Measurements from ENCODE around the gene ELOB.
A peak's percentile ranks its signal among the peaks of the same experiment; 100 is the strongest.

ELOB gene

DNA sequence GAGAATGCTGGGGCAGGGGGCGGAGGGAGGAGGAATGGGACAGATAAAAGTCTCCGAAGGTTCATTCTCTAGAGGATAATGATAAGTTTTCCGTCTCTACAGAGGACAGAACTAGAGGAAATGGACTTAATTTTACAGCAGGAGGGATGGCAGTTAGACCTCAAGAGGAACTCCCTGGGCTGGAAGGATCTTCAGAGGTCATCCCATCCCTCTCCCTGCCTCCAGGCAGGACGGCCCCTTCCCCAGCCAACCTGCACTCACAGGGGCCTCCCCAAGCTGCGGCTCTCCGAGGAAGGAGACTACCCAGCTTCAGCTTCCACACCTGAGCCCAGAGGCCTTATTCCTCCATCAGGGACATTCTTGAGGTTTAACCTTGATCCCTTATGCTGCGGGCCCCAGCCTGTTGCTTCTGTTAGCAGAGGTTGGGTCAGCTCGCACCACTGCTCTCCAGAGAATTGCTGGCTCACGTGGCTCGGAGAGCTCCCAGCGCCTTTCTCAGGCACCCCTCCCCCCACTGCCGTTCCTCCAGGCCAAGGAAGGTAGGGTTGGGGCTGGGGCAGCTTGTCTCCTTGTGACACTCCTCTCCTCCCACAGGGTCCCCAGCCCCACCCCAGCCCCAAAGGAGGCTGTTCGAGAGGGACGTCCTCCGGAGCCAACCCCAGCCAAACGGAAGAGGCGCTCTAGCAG lies 8.5 kb downstream of the ELOB start:
- TF ChIP-seq, protein P1, sequence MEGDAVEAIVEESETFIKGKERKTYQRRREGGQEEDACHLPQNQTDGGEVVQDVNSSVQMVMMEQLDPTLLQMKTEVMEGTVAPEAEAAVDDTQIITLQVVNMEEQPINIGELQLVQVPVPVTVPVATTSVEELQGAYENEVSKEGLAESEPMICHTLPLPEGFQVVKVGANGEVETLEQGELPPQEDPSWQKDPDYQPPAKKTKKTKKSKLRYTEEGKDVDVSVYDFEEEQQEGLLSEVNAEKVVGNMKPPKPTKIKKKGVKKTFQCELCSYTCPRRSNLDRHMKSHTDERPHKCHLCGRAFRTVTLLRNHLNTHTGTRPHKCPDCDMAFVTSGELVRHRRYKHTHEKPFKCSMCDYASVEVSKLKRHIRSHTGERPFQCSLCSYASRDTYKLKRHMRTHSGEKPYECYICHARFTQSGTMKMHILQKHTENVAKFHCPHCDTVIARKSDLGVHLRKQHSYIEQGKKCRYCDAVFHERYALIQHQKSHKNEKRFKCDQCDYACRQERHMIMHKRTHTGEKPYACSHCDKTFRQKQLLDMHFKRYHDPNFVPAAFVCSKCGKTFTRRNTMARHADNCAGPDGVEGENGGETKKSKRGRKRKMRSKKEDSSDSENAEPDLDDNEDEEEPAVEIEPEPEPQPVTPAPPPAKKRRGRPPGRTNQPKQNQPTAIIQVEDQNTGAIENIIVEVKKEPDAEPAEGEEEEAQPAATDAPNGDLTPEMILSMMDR (IDR thresholded peaks at IDR 0.05): no peak
- no peak for TF ChIP-seq ZFX (IDR thresholded peaks at IDR 0.05; ENCODE audit: borderline replicate concordance)
- H3K27ac ChIP-seq: peak overlapping the region; percentile 34; the same call in 1 of the 2 replicates

DNA sequence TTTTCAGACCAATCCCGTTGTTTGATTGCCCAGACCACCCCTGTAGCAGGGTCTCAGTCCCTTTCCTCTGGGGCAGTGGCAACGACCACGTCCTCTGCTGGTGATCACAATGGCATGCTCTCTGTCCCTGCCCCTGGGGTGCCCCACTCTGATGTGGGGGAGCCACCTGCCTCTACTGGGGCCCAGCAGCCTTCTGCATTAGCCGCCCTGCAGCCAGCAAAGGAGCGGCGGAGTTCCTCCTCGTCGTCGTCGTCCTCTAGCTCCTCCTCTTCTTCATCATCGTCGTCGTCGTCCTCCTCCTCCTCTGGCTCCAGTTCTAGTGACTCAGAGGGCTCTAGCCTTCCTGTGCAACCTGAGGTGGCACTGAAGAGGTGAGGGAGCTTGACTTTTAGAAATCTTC lies 9.2 kb downstream of the ELOB start:
- no peak overlapping the region for H3K27ac ChIP-seq
- TF ChIP-seq ZFX (IDR thresholded peaks at IDR 0.05; ENCODE audit: borderline replicate concordance): no peak
- TF ChIP-seq, protein P1 (IDR thresholded peaks at IDR 0.05): no peak

DNA sequence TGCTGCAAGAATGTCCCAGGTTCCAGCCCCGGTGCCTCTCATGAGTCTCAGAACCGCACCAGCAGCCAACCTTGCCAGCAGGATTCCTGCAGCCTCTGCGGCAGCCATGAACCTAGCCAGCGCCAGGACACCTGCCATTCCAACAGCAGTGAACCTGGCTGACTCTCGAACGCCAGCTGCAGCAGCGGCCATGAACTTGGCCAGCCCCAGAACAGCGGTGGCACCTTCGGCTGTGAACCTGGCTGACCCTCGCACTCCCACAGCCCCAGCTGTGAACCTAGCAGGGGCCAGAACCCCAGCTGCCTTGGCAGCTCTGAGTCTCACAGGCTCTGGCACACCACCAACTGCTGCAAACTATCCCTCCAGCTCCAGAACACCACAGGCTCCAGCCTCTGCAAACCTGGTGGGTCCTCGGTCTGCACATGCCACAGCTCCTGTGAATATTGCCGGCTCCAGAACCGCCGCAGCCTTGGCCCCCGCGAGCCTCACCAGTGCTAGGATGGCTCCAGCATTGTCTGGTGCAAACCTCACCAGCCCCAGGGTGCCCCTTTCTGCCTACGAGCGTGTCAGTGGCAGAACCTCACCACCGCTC lies 9.8 kb downstream of the ELOB start:
- no peak for TF ChIP-seq ZFX (IDR thresholded peaks at IDR 0.05; ENCODE audit: borderline replicate concordance)
- TF ChIP-seq, protein P1 (IDR thresholded peaks at IDR 0.05): no peak
- H3K27ac ChIP-seq: no peak overlapping the region

DNA sequence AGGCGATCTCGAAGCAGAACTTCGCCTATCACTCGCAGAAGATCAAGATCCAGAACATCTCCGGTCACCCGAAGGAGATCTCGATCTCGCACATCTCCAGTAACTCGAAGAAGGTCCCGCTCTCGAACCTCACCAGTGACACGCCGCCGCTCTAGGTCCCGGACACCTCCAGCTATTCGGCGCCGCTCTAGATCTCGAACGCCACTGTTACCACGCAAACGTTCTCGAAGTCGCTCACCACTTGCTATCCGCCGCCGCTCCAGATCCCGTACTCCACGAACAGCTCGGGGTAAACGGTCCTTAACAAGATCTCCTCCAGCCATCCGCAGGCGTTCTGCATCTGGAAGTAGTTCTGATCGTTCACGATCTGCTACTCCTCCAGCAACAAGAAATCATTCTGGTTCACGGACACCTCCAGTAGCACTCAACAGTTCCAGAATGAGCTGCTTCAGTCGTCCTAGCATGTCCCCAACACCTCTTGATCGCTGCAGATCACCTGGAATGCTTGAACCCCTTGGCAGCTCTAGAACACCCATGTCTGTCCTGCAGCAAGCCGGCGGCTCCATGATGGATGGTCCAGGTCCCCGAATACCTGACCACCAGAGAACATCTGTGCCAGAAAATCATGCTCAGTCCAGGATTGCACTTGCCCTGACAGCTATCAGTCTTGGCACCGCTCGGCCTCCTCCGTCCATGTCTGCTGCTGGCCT lies 10.5 kb downstream of the ELOB start:
- no peak for TF ChIP-seq ZFX (IDR thresholded peaks at IDR 0.05; ENCODE audit: borderline replicate concordance)
- TF ChIP-seq, protein P1 (IDR thresholded peaks at IDR 0.05): no peak

DNA sequence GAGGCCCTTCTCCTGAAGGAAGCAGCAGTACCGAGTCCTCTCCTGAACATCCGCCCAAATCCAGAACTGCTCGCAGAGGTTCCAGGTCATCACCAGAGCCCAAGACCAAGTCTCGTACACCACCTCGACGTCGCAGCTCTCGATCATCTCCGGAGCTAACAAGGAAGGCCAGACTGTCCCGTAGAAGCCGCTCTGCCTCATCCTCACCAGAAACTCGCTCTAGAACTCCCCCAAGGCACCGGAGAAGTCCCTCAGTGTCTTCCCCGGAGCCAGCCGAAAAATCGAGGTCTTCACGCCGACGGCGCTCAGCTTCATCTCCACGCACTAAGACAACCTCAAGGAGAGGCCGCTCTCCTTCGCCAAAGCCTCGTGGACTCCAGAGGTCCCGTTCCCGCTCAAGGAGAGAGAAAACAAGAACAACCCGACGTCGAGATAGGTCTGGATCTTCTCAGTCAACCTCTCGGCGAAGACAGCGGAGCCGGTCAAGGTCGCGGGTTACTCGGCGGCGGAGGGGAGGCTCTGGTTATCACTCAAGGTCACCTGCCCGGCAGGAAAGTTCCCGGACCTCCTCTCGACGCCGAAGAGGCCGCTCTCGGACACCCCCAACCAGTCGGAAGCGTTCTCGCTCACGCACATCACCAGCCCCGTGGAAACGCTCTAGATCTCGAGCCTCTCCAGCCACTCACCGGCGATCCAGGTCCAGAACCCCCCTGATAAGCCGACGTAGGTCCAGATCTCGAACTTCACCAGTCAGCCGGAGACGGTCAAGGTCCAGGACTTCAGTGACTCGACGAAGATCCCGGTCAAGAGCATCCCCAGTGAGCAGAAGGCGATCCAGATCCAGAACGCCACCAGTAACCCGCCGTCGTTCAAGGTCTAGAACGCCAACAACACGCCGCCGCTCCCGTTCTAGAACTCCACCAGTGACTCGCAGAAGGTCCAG lies 11.3 kb downstream of the ELOB start:
- no peak overlapping the region for H3K27ac ChIP-seq
- TF ChIP-seq, protein P1 (IDR thresholded peaks at IDR 0.05): no peak
- no peak for TF ChIP-seq ZFX (IDR thresholded peaks at IDR 0.05; ENCODE audit: borderline replicate concordance)

More for the DNA sequence above, 10.5 kb downstream of the ELOB start:
- no peak overlapping the region for H3K27ac ChIP-seq

DNA sequence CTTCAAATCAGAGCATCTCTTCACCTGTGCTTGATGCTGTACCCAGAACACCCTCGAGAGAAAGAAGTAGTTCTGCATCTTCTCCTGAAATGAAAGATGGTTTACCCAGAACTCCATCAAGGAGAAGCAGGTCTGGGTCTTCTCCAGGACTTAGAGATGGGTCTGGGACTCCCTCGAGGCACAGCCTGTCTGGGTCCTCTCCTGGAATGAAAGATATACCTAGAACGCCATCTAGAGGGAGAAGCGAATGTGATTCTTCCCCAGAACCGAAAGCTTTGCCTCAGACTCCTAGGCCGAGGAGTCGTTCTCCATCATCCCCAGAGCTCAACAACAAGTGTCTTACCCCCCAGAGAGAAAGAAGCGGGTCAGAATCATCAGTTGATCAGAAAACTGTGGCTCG lies 12.4 kb downstream of the ELOB start:
- no peak for TF ChIP-seq ZFX (IDR thresholded peaks at IDR 0.05; ENCODE audit: borderline replicate concordance)
- TF ChIP-seq, protein P1 (IDR thresholded peaks at IDR 0.05): no peak

More for the DNA sequence above, 12.4 kb downstream of the ELOB start:
- H3K27ac ChIP-seq: no peak overlapping the region

All from 22Rv1 (cell line).